ENCODE results near the gene SSB.

DNA sequence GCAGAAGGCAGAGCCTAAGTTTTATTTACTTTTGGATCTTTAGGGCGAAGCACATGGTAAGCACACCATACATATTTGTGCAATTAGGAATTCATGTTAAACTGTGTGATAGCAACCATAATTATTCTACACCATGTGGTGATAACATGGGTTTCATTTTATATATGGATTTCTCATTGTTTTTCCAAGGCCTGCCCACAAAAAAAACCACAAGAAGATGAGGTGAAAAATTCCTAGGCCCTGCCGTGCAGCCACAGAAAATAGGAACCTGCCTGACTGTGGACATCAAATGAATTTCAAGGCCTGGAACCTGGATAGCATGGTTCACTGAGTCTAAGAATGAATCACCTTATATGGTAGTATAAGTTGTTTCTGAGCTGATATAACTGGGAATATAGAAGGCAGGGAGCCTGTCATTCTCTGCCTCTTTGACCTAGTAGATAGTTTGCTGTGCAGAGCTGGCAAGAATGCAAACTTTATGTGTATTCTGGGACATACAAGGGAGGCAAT, 22.4 kb upstream of the SSB start:
- TF ChIP-seq, protein P1, sequence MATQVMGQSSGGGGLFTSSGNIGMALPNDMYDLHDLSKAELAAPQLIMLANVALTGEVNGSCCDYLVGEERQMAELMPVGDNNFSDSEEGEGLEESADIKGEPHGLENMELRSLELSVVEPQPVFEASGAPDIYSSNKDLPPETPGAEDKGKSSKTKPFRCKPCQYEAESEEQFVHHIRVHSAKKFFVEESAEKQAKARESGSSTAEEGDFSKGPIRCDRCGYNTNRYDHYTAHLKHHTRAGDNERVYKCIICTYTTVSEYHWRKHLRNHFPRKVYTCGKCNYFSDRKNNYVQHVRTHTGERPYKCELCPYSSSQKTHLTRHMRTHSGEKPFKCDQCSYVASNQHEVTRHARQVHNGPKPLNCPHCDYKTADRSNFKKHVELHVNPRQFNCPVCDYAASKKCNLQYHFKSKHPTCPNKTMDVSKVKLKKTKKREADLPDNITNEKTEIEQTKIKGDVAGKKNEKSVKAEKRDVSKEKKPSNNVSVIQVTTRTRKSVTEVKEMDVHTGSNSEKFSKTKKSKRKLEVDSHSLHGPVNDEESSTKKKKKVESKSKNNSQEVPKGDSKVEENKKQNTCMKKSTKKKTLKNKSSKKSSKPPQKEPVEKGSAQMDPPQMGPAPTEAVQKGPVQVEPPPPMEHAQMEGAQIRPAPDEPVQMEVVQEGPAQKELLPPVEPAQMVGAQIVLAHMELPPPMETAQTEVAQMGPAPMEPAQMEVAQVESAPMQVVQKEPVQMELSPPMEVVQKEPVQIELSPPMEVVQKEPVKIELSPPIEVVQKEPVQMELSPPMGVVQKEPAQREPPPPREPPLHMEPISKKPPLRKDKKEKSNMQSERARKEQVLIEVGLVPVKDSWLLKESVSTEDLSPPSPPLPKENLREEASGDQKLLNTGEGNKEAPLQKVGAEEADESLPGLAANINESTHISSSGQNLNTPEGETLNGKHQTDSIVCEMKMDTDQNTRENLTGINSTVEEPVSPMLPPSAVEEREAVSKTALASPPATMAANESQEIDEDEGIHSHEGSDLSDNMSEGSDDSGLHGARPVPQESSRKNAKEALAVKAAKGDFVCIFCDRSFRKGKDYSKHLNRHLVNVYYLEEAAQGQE (IDR thresholded peaks at IDR 0.05; ENCODE audit: insufficient read depth in 1 of 2, low read depth in 2 of 2, low read length in 2 of 2), result no peak
- no peak for TF ChIP-seq SIN3A (IDR thresholded peaks at IDR 0.05; ENCODE audit: borderline replicate concordance, insufficient read depth, low read length)

All from PFSK-1 (cell line).